Measurements from ENCODE around the gene SLC10A6.

The SLC10A6 gene

GRCh38 chr4:86816501-86817273 is 32.5 kb downstream of the SLC10A6 start:
- DNase-seq, result no peak
- in situ Hi-C loops (cut with HindIII; ENCODE audit: low pct_ligation_motif_present, low pct_unique_long_range_greater_than_20kb, low sequenced_read_pairs), result no loop called here

GRCh38 chr4:86815653-86816052 is 33.5 kb downstream of the SLC10A6 start:
- DNase-seq, result no peak
- in situ Hi-C loops (cut with HindIII; ENCODE audit: low pct_ligation_motif_present, low pct_unique_long_range_greater_than_20kb, low sequenced_read_pairs), result no loop called here

- in situ Hi-C loops (cut with HindIII; ENCODE audit: low pct_ligation_motif_present, low pct_unique_long_range_greater_than_20kb, low sequenced_read_pairs), result no loop called here
- no peak for DNase-seq
These were observed 38.3 kb downstream of the SLC10A6 start for GRCh38 chr4:86810847-86811246.

GRCh38 chr4:86809809-86810208 is 39.4 kb downstream of the SLC10A6 start:
- in situ Hi-C loops (cut with HindIII; ENCODE audit: low pct_ligation_motif_present, low pct_unique_long_range_greater_than_20kb, low sequenced_read_pairs), result no loop called here

GRCh38 chr4:86791126-86791525 is 58.1 kb downstream of the SLC10A6 start:
- no peak for DNase-seq
- in situ Hi-C loops (cut with HindIII; ENCODE audit: low pct_ligation_motif_present, low pct_unique_long_range_greater_than_20kb, low sequenced_read_pairs), result no loop called here

More at GRCh38 chr4:86809809-86810208, 39.4 kb downstream of the SLC10A6 start:
- no peak for DNase-seq

- in situ Hi-C loops (cut with HindIII; ENCODE audit: low pct_ligation_motif_present, low pct_unique_long_range_greater_than_20kb, low sequenced_read_pairs), result no loop called here
- no peak for DNase-seq
These were observed 60.4 kb downstream of the SLC10A6 start for GRCh38 chr4:86788826-86789225.

GRCh38 chr4:86778175-86778574 is 71.0 kb downstream of the SLC10A6 start:
- in situ Hi-C loops (cut with HindIII; ENCODE audit: low pct_ligation_motif_present, low pct_unique_long_range_greater_than_20kb, low sequenced_read_pairs), result no loop called here
- no peak for DNase-seq

GRCh38 chr4:86775061-86775460 is 74.1 kb downstream of the SLC10A6 start:
- DNase-seq, result no peak
- in situ Hi-C loops (cut with HindIII; ENCODE audit: low pct_ligation_motif_present, low pct_unique_long_range_greater_than_20kb, low sequenced_read_pairs), result no loop called here

All from ACHN (cell line).